Neural cell (in vitro differentiated cells): ENCODE results near the gene TMEM259. TPM values are rescaled to one million over a fixed set of nuclear protein-coding genes. Genes with fewer than 3 reads are reported as not detected.

ENCODE experiments used
- H2AFZ ChIP-seq: fragments of 200-600, 300-800 bp; sonication (generic), shearing (Covaris generic); 2 replicates; pipeline ENCODE4 v1.6.0; 2014; ENCODE audit warnings: low read depth, mild to moderate bottlenecking, antibody characterized with exemption, low read length, moderate library complexity
- H3F3A ChIP-seq: fragments of 200-600 bp; shearing (Covaris generic); 2 replicates; pipeline ENCODE4 v1.6.1; 2016; ENCODE audit warnings: mild to moderate bottlenecking, moderate library complexity, mixed read lengths, antibody characterized with exemption, low read length; ENCODE audit not compliant: insufficient read depth, poor library complexity, severe bottlenecking
- H3K27ac ChIP-seq: fragments of 200-600, 300-800 bp; sonication (generic), shearing (Covaris generic); 2 replicates; pipeline ENCODE4 v1.5.1; 2014; ENCODE audit warnings: mild to moderate bottlenecking, low read length, moderate library complexity
- H3K27me3 ChIP-seq: fragments of 300-800, 200-600 bp; sonication (generic), shearing (Covaris generic); 2 replicates; pipeline ENCODE4 v1.6.0; 2014; ENCODE audit warnings: mild to moderate bottlenecking, low read depth, low read length, moderate library complexity; ENCODE audit not compliant: insufficient read depth
- H3K36me3 ChIP-seq: fragments of 300-800, 200-600 bp; sonication (generic), shearing (Covaris generic); 2 replicates; pipeline ENCODE4 v1.5.1; 2014; ENCODE audit warnings: mild to moderate bottlenecking, antibody characterized with exemption, low read length, moderate library complexity; ENCODE audit not compliant: insufficient read depth
- H3K4me2 ChIP-seq: fragments of 300-800, 200-600 bp; sonication (generic), shearing (Covaris generic); 2 replicates; pipeline ENCODE4 v1.6.0; 2014; ENCODE audit warnings: mild to moderate bottlenecking, low read length
- H3K4me3 ChIP-seq: fragments of 300-800, 200-600 bp; sonication (generic), shearing (Covaris generic); 2 replicates; pipeline ENCODE4 v1.5.1; 2014; ENCODE audit warnings: mild to moderate bottlenecking, low read length, moderate library complexity
- H3K79me2 ChIP-seq: fragments of 200-600 bp; shearing (Covaris generic); replicated peaks from 2 replicates; pipeline ENCODE4 v1.6.0; 2014; ENCODE audit warnings: mild to moderate bottlenecking, low read length, moderate library complexity; ENCODE audit not compliant: insufficient read depth
- H3K9ac ChIP-seq: fragments of 300-800, 200-600 bp; sonication (generic), shearing (Covaris generic); 2 replicates; pipeline ENCODE4 v1.6.1; 2016; ENCODE audit warnings: mild to moderate bottlenecking, low read length, mixed read lengths
- H3K9me2 ChIP-seq: fragments of 200-600 bp; shearing (Covaris generic); 2 replicates; pipeline ENCODE4 v1.6.1; 2016; ENCODE audit warnings: mild to moderate bottlenecking, low read length, mixed read lengths; ENCODE audit not compliant: insufficient read depth
- H3K9me3 ChIP-seq: fragments of 200-600, 300-800 bp; sonication (generic), shearing (Covaris generic); 2 replicates; pipeline ENCODE4 v1.6.1; 2016; ENCODE audit warnings: mild to moderate bottlenecking, mixed run types, low read length, moderate library complexity, mixed read lengths
- H4K20me1 ChIP-seq: fragments of 200-600 bp; shearing (Covaris generic); 2 replicates; pipeline ENCODE4 v1.6.1; 2016; ENCODE audit warnings: mild to moderate bottlenecking, mixed run types; ENCODE audit not compliant: insufficient read depth
- EP300 ChIP-seq: fragments of 450-650 bp; conservative IDR thresholded peaks from 2 replicates; pipeline ENCODE4 v1.6.1; 2014; ENCODE audit warnings: antibody characterized with exemption, mild to moderate bottlenecking, moderate library complexity; ENCODE audit not compliant: poor library complexity, severe bottlenecking
- EZH2 ChIP-seq: fragments of 200-600, 300-800 bp; shearing (Covaris generic), sonication (generic); IDR thresholded peaks from 2 replicates; pipeline ENCODE4 v1.6.1; 2014; ENCODE audit warnings: antibody characterized with exemption, low read length, borderline replicate concordance, mild to moderate bottlenecking; ENCODE audit not compliant: insufficient read depth, poor library complexity, severe bottlenecking
- MXI1 ChIP-seq: fragments of 450-650 bp; conservative IDR thresholded peaks from 2 replicates; pipeline ENCODE4 v1.6.1; 2014; ENCODE audit warnings: antibody characterized with exemption, mild to moderate bottlenecking; ENCODE audit not compliant: poor library complexity, severe bottlenecking
- POLR2AphosphoS5 ChIP-seq: IDR thresholded peaks from 2 replicates; pipeline ENCODE4 v1.6.1; 2012
- RAD21 ChIP-seq: fragments of 450-650 bp; conservative IDR thresholded peaks from 2 replicates; pipeline ENCODE4 v1.6.1; 2014; ENCODE audit warnings: antibody characterized with exemption, mild to moderate bottlenecking, moderate library complexity
- REST ChIP-seq: IDR thresholded peaks from 2 replicates; pipeline ENCODE4 v1.6.1; 2012; ENCODE audit warnings: borderline replicate concordance
- SMC3 ChIP-seq: fragments of 450-650 bp; conservative IDR thresholded peaks from 2 replicates; pipeline ENCODE4 v1.6.1; 2014; ENCODE audit warnings: antibody characterized with exemption, mild to moderate bottlenecking, moderate library complexity; ENCODE audit not compliant: poor library complexity
- TAF1 ChIP-seq: IDR thresholded peaks from 2 replicates; pipeline ENCODE4 v1.6.1; 2012; ENCODE audit warnings: low read depth
- polyA plus RNA-seq: library from polyadenylated mRNA; depleted of rRNA; stranded (reverse); fragments of >200 nt; gene quantifications from 2 replicates; pipeline ENCODE4 v1.2.3, GENCODE V29; 2014
- TF ChIP-seq, protein P1 (sequence below): fragments of 450-650 bp; IDR thresholded peaks from 2 replicates; pipeline ENCODE4 v1.5.1; 2014; ENCODE audit warnings: antibody characterized with exemption, mild to moderate bottlenecking, moderate library complexity; ENCODE audit not compliant: poor library complexity, severe bottlenecking

TMEM259 gene
- polyA plus RNA-seq, 1 donor from 2014 or later: 176 TPM

GRCh38 chr19:1046836-1047695, 26.1 kb upstream of the TMEM259 start:
- Histone ChIP-seq H4K20me1 (no peaks in the 10 kb centered on the region), H3K4me3 (no peak overlapping the region), H3F3A (no peaks in the 10 kb centered on the region), H3K9ac (no peak overlapping the region), H2AFZ (no peak overlapping the region), H3K27me3 (no peaks in the 10 kb centered on the region), H3K9me3 (no peaks in the 10 kb centered on the region), H3K4me2 (no peak overlapping the region), H3K9me2 (no peaks in the 10 kb centered on the region), H3K36me3 (no peaks in the 10 kb centered on the region), H3K27ac (no peak overlapping the region), H3K79me2 (no peaks in the 10 kb centered on the region)
- TF ChIP-seq RAD21 (no peak), REST (no peak), TAF1 (no peak), EZH2 (no peak)

- Histone ChIP-seq H3K4me3 (no peak overlapping the region), H3K79me2 (no peaks in the 10 kb centered on the region), H4K20me1 (no peaks in the 10 kb centered on the region), H3K27me3 (no peaks in the 10 kb centered on the region), H3K9me3 (no peaks in the 10 kb centered on the region), H3K27ac (no peak overlapping the region), H3K4me2 (no peak overlapping the region), H3K9ac (no peak overlapping the region), H3F3A (no peaks in the 10 kb centered on the region), H2AFZ (no peak overlapping the region), H3K36me3 (no peaks in the 10 kb centered on the region), H3K9me2 (no peaks in the 10 kb centered on the region)
- TF ChIP-seq, protein P1, sequence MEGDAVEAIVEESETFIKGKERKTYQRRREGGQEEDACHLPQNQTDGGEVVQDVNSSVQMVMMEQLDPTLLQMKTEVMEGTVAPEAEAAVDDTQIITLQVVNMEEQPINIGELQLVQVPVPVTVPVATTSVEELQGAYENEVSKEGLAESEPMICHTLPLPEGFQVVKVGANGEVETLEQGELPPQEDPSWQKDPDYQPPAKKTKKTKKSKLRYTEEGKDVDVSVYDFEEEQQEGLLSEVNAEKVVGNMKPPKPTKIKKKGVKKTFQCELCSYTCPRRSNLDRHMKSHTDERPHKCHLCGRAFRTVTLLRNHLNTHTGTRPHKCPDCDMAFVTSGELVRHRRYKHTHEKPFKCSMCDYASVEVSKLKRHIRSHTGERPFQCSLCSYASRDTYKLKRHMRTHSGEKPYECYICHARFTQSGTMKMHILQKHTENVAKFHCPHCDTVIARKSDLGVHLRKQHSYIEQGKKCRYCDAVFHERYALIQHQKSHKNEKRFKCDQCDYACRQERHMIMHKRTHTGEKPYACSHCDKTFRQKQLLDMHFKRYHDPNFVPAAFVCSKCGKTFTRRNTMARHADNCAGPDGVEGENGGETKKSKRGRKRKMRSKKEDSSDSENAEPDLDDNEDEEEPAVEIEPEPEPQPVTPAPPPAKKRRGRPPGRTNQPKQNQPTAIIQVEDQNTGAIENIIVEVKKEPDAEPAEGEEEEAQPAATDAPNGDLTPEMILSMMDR: no peak
- no peak for TF ChIP-seq TAF1
- no peak for TF ChIP-seq EZH2
- TF ChIP-seq SMC3: no peak
- TF ChIP-seq REST: no peak
- no peak for TF ChIP-seq POLR2AphosphoS5
- TF ChIP-seq RAD21: no peak
- TF ChIP-seq EP300: no peak
- no peak for TF ChIP-seq MXI1
Observed at GRCh38 chr19:1046117-1046626, 25.2 kb upstream of the TMEM259 start.
